Stimulated activated CD8-positive, alpha-beta memory T cell treated with anti-CD3 and anti-CD28 coated beads, Interleukin-15, amount 100 ng/mL, for 1 hour (primary cell): Measurements from ENCODE around the gene PLCB1.

Experiments
- DNase-seq: peaks from one replicate; pipeline ENCODE4 v3.0.0-alpha.2; 2020; ENCODE audit warnings: low read depth

The PLCB1 gene

DNA sequence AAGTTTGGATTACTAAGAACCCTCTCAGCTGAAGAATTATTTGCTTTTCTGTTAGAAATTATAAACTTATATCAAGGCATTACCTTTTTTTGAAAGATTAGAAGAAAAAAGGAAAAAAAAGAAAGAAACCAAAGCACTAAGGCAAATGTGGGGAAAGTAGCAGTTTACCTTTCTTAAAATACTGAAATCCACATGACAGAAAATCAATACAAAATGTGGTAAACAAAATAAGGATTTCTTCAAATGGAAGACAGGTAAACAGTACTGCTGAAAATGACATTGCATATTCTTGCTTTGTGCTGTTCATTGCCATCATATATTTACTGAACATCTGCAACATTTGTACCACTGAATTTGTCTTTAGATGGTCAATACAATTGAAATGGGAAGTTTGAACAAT is 525.6 kb downstream of the PLCB1 start:
- no peak for DNase-seq

GRCh38 chr20:8658103-8658502 is 526.0 kb downstream of the PLCB1 start:
- DNase-seq, result no peak

DNA sequence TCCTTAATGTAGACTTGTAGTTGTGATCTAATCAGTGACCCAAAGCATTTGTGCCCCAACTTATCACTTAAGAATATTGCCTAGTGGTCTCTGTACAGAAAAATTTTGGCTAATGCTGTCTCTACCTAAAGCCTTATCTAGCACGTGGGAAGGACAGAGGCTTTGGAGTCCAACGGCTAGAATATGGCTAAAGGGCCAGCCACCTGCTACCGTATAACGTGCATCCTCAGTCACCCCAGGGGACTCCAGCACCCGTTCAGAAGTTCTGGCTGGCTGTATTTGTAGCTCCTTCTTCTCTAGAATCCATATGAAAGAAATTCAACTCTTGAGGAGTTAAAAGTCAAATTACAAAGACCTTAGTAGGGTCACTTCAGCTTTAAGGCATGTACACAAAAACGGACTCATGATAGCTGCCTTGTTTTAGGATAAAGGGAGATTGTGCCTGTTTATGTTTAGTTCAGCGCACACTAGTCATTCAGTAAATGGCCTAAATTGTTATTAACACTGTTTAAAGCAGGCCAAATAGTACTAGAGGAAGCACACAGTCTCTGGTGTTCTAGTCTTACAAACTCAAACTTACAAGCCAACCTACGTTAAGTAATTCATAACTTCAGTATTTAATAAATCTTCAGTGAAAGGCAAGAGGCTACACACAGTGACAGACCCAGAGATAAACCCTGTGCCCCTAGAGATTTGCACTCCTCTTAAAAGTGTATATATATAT is 529.3 kb downstream of the PLCB1 start:
- DNase-seq, result no peak

- DNase-seq, result no peak
These were observed 530.4 kb downstream of the PLCB1 start for GRCh38 chr20:8662433-8662954.

GRCh38 chr20:8663424-8663823 is 531.4 kb downstream of the PLCB1 start:
- no peak for DNase-seq

DNA sequence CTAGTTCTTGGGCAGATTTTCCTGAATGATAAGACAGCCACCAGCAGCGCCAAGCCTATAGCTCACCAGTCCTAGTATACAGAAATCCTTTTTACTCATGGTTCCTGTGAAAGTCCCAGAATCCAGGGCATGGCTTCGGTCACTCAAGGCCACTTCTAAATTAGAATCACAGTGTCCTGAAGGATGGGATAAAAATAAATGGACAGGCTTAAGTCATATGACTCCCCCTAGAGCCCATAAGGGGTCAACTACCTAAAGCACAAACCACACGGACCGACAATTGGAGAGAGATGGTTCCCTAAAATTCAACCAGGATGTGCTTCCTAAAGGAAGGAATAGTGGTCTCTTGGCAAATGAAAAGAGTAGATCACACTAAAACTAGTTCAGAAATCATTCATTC is 532.7 kb downstream of the PLCB1 start:
- DNase-seq, result no peak

DNA sequence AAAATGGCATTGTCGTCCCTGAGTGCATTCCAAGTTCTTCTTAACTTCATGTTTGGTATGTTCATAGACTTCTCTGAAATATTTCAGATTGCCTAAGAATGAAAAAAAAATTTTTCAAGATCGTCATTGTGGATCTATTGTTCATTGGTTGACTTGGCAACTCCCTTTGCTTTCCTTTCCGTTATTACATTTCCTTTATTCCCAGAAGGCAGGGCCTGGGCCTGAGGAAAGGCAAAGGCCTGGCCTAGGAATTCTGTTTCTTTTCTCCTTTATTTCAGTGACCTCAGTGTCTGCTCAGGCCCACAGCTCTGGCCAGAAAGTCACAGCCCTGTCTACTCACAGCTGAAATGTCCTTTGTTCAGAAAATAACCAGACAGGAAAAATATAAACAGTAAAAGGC is 535.2 kb downstream of the PLCB1 start:
- no peak for DNase-seq

DNA sequence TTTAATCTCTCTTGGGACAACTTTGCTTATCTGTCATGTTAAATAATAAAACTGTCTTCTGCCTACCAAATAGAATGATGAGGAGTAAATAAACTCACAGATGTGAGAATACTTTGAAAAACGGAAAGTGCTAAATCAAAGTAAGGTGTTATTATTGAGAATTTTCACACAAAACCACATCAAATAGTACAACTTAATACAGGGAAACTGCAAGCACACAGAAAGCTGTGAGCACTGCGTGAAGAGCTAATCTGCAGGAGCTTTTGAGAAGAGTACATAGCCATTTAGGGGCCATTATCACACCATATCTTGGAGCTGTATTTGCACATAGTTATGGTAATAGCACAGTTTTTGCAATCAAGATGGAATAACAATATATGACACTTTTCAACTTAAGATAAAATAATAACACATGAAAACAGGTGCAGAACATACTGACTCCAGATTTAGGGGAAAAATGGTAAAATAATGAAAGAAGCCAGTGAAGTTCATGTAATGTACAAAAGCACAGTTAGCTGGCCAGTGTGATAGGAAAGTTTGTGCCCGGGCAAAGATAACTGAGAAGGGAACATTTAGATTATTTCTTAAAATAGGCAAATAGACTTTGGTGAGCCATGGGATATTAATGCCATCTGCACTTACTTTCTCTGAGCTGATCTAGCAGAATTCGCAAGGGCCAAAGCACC is 538.3 kb downstream of the PLCB1 start:
- DNase-seq, result no peak

GRCh38 chr20:8670893-8671215 is 538.8 kb downstream of the PLCB1 start:
- DNase-seq, result no peak

GRCh38 chr20:8671370-8671961 is 539.4 kb downstream of the PLCB1 start:
- DNase-seq, result no peak

GRCh38 chr20:8673116-8673515 is 541.0 kb downstream of the PLCB1 start:
- no peak for DNase-seq

GRCh38 chr20:8675896-8676295 is 543.8 kb downstream of the PLCB1 start:
- DNase-seq, result no peak

- no peak for DNase-seq
These were observed 546.2 kb downstream of the PLCB1 start for GRCh38 chr20:8678098-8678776.

DNA sequence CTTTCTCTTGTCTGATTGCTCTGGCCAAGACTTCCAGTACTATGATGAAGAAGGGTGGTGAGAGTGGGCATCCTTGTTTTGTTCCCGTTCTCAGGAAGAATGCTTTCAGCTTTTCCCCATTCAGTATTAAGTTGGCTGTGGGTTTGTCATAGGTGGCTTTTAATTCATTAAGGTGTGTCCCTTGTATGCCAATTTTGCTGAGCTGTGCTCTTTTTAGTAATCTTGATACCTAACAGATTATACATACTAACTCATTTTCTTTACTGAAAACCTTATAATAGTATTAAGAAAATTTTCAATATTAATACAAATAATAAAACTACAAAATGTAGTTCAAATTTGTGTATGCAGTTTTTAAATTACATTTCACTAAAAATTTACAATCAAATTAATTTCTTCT is 557.3 kb downstream of the PLCB1 start:
- DNase-seq, result no peak

DNA sequence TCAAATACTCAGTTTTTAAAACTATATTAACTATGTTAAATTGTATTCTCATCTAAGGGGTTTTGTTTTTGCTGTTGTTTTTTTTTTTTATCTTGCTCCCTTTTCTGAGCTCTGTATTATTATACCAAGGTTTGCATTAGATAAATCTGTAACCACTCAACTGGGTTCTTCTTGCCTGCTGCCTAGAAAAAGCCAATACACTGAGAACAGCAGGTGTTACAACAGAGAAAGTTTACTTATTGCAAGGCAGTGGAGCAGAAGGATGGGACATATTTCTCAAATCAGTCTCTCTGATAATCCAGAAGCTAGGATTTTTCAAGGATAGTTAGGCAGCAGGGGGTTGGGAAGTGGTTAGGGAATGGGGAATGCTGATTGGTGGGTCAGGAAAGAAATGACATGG is 558.0 kb downstream of the PLCB1 start:
- DNase-seq, result no peak

- no peak for DNase-seq
These were observed 561.6 kb downstream of the PLCB1 start for GRCh38 chr20:8693709-8694108.

DNA sequence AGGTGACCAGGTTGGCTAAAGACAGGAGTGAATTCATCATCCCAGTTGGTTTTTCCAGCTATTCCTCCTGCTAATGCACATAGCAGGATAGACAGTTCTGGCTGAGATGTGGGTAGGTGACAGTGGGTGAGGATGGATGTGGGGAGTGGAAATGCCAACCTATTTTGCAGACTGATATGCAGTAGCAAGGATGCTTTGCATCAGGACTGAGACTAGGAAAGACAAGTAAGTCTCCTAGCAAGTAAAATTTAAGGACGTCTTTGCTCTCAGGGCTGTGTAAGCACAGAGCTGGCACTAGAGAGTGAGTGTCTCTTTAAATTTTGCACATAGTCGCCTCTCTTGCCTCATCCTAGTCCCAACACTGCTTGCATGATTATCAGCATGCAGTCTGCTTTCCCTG is 568.7 kb downstream of the PLCB1 start:
- no peak for DNase-seq

DNA sequence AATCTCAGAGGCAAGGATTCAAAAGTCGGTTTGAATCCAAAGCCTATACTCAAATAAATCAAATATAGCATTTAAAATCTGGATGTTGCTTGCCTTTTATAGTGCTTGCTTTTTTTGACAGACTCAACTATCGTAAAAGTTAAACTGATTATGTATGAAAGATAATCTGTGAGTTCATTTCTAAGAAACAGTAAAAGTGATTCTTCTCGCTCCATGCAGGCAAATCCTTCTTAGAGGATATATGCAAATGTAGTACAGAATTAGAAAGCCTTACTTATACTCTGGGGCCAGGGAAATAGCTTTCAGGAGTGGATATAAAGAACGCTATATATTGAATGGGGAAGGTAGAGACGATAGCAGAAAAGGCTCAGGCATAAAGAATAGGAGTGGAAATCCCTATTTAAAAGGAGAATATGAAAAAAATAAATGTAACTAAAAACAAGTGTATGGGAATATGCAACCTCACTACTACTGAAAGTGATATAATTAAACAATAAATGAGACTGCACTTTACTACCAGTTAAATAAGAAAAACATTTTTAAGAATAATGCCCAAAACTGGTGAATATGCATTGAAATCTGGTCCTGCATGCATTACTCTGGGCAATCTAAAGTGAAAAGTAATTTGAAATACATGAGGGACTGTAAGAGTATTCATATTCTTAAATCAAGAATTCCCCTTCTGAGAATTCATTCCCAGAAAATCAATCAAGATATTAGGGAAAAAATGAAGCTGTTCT is 575.1 kb downstream of the PLCB1 start:
- no peak for DNase-seq

GRCh38 chr20:8709627-8710026 is 577.6 kb downstream of the PLCB1 start:
- DNase-seq, result no peak

GRCh38 chr20:8711501-8711900 is 579.4 kb downstream of the PLCB1 start:
- DNase-seq, result no peak

GRCh38 chr20:8714206-8714605 is 582.1 kb downstream of the PLCB1 start:
- no peak for DNase-seq

- no peak for DNase-seq
These were observed 586.2 kb downstream of the PLCB1 start for GRCh38 chr20:8718279-8718678.
